ENCODE measurements around the gene KRTAP5-5. TPM values are rescaled to one million over a fixed set of nuclear protein-coding genes. Genes with fewer than 3 reads are reported as not detected.
"Not testable (repeated sequence)": the region's sequence is repeated elsewhere in the genome, so short reads cannot be mapped to it uniquely, and the experiment has no call there.

Gene KRTAP5-5
- total and polyA plus RNA-seq, 4 donors: not detected

- peaks cover 0 to 4% (median 0%) of the 10 kb centered on the region in 4 donors for H3K27me3 ChIP-seq (ENCODE audit: control insufficient read depth in 4 of 4, insufficient read depth in 4 of 4, low read length in 3 of 4)
- H3K4me1 ChIP-seq (ENCODE audit: control insufficient read depth in 4 of 4, insufficient read depth in 4 of 4, low read length in 3 of 4): no peaks in the 10 kb centered on the region
- no peak for DNase-seq (ENCODE audit: low spot score)
- H3K27ac ChIP-seq (ENCODE audit: low read depth in 1 of 2, low read length in 2 of 2): no peak overlapping the region
- no peaks in the 10 kb centered on the region for H3K9me3 ChIP-seq (ENCODE audit: control insufficient read depth in 4 of 4, low read length in 3 of 4)
- 92% methylated on average over 7 of the region's 7 CpGs for WGBS
- H3K9ac ChIP-seq (ENCODE audit: low read depth in 1 of 2, low read length in 2 of 2): no peak overlapping the region
- H3K36me3 ChIP-seq (ENCODE audit: control insufficient read depth in 4 of 4, insufficient read depth in 3 of 4, low read depth in 1 of 4, low read length in 3 of 4): no peaks in the 10 kb centered on the region
- TF ChIP-seq HNF4A (conservative IDR thresholded peaks at IDR 0.05) (no peak), JUND (IDR thresholded peaks at IDR 0.05) (no peak), GABPA (IDR thresholded peaks at IDR 0.05 in 1 of 2, conservative IDR thresholded peaks at IDR 0.05 in 1 of 2) (no peak), FOXA1 (IDR thresholded peaks at IDR 0.05) (no peak), HNF4G (IDR thresholded peaks at IDR 0.05) (no peak), ZBTB33 (IDR thresholded peaks at IDR 0.05) (no peak), RAD21 (IDR thresholded peaks at IDR 0.05) (no peak), EGR1 (IDR thresholded peaks at IDR 0.05; ENCODE audit: low read depth in 2 of 2) (no peak), TAF1 (conservative IDR thresholded peaks at IDR 0.05) (no peak), RXRA (IDR thresholded peaks at IDR 0.05) (no peak), NR2F2 (IDR thresholded peaks at IDR 0.05) (no peak), YY1 (IDR thresholded peaks at IDR 0.05) (no peak), SP1 (IDR thresholded peaks at IDR 0.05) (no peak), FOXA2 (IDR thresholded peaks at IDR 0.05) (no peak), CTCF (IDR thresholded peaks at IDR 0.05; ENCODE audit: low read depth, low read length, missing input control) (no peak)
- TF ChIP-seq, protein P1, sequence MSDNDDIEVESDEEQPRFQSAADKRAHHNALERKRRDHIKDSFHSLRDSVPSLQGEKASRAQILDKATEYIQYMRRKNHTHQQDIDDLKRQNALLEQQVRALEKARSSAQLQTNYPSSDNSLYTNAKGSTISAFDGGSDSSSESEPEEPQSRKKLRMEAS (IDR thresholded peaks at IDR 0.05): no peak
- TF ChIP-seq, protein P2, sequence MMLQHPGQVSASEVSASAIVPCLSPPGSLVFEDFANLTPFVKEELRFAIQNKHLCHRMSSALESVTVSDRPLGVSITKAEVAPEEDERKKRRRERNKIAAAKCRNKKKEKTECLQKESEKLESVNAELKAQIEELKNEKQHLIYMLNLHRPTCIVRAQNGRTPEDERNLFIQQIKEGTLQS (IDR thresholded peaks at IDR 0.05): no peak
- TF ChIP-seq, protein P3, sequence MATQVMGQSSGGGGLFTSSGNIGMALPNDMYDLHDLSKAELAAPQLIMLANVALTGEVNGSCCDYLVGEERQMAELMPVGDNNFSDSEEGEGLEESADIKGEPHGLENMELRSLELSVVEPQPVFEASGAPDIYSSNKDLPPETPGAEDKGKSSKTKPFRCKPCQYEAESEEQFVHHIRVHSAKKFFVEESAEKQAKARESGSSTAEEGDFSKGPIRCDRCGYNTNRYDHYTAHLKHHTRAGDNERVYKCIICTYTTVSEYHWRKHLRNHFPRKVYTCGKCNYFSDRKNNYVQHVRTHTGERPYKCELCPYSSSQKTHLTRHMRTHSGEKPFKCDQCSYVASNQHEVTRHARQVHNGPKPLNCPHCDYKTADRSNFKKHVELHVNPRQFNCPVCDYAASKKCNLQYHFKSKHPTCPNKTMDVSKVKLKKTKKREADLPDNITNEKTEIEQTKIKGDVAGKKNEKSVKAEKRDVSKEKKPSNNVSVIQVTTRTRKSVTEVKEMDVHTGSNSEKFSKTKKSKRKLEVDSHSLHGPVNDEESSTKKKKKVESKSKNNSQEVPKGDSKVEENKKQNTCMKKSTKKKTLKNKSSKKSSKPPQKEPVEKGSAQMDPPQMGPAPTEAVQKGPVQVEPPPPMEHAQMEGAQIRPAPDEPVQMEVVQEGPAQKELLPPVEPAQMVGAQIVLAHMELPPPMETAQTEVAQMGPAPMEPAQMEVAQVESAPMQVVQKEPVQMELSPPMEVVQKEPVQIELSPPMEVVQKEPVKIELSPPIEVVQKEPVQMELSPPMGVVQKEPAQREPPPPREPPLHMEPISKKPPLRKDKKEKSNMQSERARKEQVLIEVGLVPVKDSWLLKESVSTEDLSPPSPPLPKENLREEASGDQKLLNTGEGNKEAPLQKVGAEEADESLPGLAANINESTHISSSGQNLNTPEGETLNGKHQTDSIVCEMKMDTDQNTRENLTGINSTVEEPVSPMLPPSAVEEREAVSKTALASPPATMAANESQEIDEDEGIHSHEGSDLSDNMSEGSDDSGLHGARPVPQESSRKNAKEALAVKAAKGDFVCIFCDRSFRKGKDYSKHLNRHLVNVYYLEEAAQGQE (IDR thresholded peaks at IDR 0.05): no peak
- H3K4me3 ChIP-seq (ENCODE audit: low read depth in 1 of 3, low read length in 3 of 3): no peak overlapping the region
These were observed 24.9 kb upstream of the KRTAP5-5 start for GRCh38 chr11:1604711-1605110.

DNA sequence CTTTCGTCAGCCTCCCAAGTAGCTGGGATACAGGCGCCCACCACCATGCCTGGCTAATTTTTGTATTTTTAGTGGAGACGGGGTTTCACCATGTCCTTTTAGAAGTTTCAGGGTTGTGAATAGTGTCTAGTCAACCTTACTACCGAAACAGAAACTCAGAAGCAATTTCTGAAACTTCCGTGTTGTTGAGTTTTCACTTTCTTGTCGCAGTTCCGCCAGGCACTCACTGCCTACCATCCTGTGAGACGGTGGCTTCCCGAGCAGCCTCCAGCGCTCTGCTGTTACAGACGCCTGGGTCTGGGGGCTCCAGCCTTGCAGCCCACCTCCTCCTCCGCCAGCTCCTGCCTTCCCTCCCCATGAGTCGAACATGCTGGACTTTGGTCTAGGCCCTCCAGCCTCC lies 23.7 kb upstream of the KRTAP5-5 start:
- H3K27me3 ChIP-seq (ENCODE audit: control insufficient read depth in 4 of 4, insufficient read depth in 4 of 4, low read length in 3 of 4); H3K36me3 ChIP-seq (ENCODE audit: control insufficient read depth in 4 of 4, insufficient read depth in 3 of 4, low read depth in 1 of 4, low read length in 3 of 4); H3K9ac ChIP-seq (ENCODE audit: low read depth in 1 of 2, low read length in 2 of 2); H3K4me3 ChIP-seq (ENCODE audit: low read depth in 1 of 3, low read length in 3 of 3); DNase-seq (ENCODE audit: low spot score); H3K9me3 ChIP-seq (ENCODE audit: control insufficient read depth in 4 of 4, low read length in 3 of 4); H3K27ac ChIP-seq (ENCODE audit: low read depth in 1 of 2, low read length in 2 of 2); H3K4me1 ChIP-seq (ENCODE audit: control insufficient read depth in 4 of 4, insufficient read depth in 4 of 4, low read length in 3 of 4): not testable (repeated sequence)
- 86% methylated on average over 13 of the region's 13 CpGs for WGBS

- WGBS: 35% methylated on average over 18 of the region's 18 CpGs
- H3K9me3 ChIP-seq (ENCODE audit: control insufficient read depth in 4 of 4, low read length in 3 of 4); H3K27me3 ChIP-seq (ENCODE audit: control insufficient read depth in 4 of 4, insufficient read depth in 4 of 4, low read length in 3 of 4); DNase-seq (ENCODE audit: low spot score); H3K27ac ChIP-seq (ENCODE audit: low read depth in 1 of 2, low read length in 2 of 2); H3K4me3 ChIP-seq (ENCODE audit: low read depth in 1 of 3, low read length in 3 of 3); H3K36me3 ChIP-seq (ENCODE audit: control insufficient read depth in 4 of 4, insufficient read depth in 3 of 4, low read depth in 1 of 4, low read length in 3 of 4); H3K4me1 ChIP-seq (ENCODE audit: control insufficient read depth in 4 of 4, insufficient read depth in 4 of 4, low read length in 3 of 4); H3K9ac ChIP-seq (ENCODE audit: low read depth in 1 of 2, low read length in 2 of 2): not testable (repeated sequence)
These were observed 22.3 kb upstream of the KRTAP5-5 start for GRCh38 chr11:1607156-1607845.

GRCh38 chr11:1607901-1608300 lies 21.7 kb upstream of the KRTAP5-5 start:
- not testable (repeated sequence) for H3K36me3 ChIP-seq (ENCODE audit: control insufficient read depth in 4 of 4, insufficient read depth in 3 of 4, low read depth in 1 of 4, low read length in 3 of 4); DNase-seq (ENCODE audit: low spot score); H3K27me3 ChIP-seq (ENCODE audit: control insufficient read depth in 4 of 4, insufficient read depth in 4 of 4, low read length in 3 of 4); H3K9ac ChIP-seq (ENCODE audit: low read depth in 1 of 2, low read length in 2 of 2); H3K4me3 ChIP-seq (ENCODE audit: low read depth in 1 of 3, low read length in 3 of 3); H3K4me1 ChIP-seq (ENCODE audit: control insufficient read depth in 4 of 4, insufficient read depth in 4 of 4, low read length in 3 of 4); H3K9me3 ChIP-seq (ENCODE audit: control insufficient read depth in 4 of 4, low read length in 3 of 4); H3K27ac ChIP-seq (ENCODE audit: low read depth in 1 of 2, low read length in 2 of 2)
- WGBS: 53% methylated on average over 5 of the region's 5 CpGs
